GM19043 (cell line): ENCODE measurements around the gene TYK2.

Source experiments
- ATAC-seq: cut with Tn5 transposase; IDR thresholded peaks from one replicate; pipeline ENCODE4 v1.9.1; 2021; ENCODE audit warnings: low read depth; ENCODE audit not compliant: unreplicated experiment

Gene TYK2

GRCh38 chr19:10317045-10317856, 63.1 kb downstream of the TYK2 start:
- ATAC-seq = no peak

GRCh38 chr19:10316229-10317044, 63.9 kb downstream of the TYK2 start:
- no peak for ATAC-seq

GRCh38 chr19:10315335-10316214, 64.8 kb downstream of the TYK2 start, which contains the start of gene FDX2:
FDX2 (minus strand) TSS chr19:10316015; CDS start chr19:10315996, 19 bp downstream.
- ATAC-seq = no peak

GRCh38 chr19:10309423-10309822, 70.9 kb downstream of the TYK2 start, which contains the start of gene ZGLP1:
ZGLP1 (minus strand) TSS chr19:10309815.
- ATAC-seq = no peak

GRCh38 chr19:10306327-10306726, 74.0 kb downstream of the TYK2 start:
- no peak for ATAC-seq

- ATAC-seq = no peak
Measured at GRCh38 chr19:10305139-10305806, 75.1 kb downstream of the TYK2 start.
